Upper lobe of left lung (tissue), 4 donors: Measurements from ENCODE around the gene BPIFB1.

Source experiments
- CTCF ChIP-seq, 6 experiments: fragments of 450-650 bp in 4 of 6; fragments of 200-600 bp in 2 of 6; sonication (generic) in 2 of 6; IDR thresholded peaks; one replicate each; pipeline ENCODE4 v1.5.1; 2016 to 2019; ENCODE audit warnings: antibody characterized with exemption in 6 of 6
- EP300 ChIP-seq, 4 donors: sonication (generic); formaldehyde crosslinking; IDR thresholded peaks; one replicate each; pipeline ENCODE4 v1.5.1; 2017; ENCODE audit warnings: antibody characterized with exemption in 4 of 4, control low read depth in 2 of 4
- POLR2A ChIP-seq, 4 donors: fragments of 450-650 bp; IDR thresholded peaks; one replicate each; pipeline ENCODE4 v1.5.1; 2016 to 2017; ENCODE audit warnings: antibody characterized with exemption in 4 of 4, mild to moderate bottlenecking in 2 of 4
- POLR2AphosphoS5 ChIP-seq, 2 donors: sonication (generic); formaldehyde crosslinking; IDR thresholded peaks; one replicate each; pipeline ENCODE4 v1.5.1; 2017; ENCODE audit warnings: antibody characterized with exemption in 2 of 2

DNA sequence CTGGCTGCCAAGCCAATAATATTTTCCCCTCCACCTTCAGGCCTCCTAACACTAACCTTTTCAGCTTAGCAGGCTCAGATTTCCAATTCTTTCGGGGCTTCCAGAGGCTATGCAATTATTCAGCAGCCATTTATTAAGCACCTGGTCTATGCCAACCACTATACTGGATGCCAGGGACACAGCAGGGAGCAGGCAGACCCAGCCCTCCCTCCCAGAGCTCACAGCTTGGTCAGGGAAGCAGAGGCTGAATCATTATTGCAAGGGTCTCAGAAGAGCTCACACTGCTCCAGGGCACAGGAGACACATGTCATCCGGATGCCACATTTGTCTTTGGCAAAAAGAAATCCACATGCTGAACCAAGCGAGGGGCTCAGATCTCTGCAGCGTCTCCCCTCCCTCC lies 1.3 kb downstream of the BPIFB1 start:
- TF ChIP-seq CTCF (IDR thresholded peaks at IDR 0.05) (no peak), POLR2AphosphoS5 (IDR thresholded peaks at IDR 0.05) (no peak), EP300 (IDR thresholded peaks at IDR 0.05) (no peak), POLR2A (IDR thresholded peaks at IDR 0.05) (no peak)
